Measurements from ENCODE around the gene PDSS2. TPM values are rescaled to one million over a fixed set of nuclear protein-coding genes. Genes with fewer than 3 reads are reported as not detected.

The PDSS2 gene
- total RNA-seq, 4 donors from 2014 or later, result 2.3 to 16.9 (median 10.7) TPM

DNA sequence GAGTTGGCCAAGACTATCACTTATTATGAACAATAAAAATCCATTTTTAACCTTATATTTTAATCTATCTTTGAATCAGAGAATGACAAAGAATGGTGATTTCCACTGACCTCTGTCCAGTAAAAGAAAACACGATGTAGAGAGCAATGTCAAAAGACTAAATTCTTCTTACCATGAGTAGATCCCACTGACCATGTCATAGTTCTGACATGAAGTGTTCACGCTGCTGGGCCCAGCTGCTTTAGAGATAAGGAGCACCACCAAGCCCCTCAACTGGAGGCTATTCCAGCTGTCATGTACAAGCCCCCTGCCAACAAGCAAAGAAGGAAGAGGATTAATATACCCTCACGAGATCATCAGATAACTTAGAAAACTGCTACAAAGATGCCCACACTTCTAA lies 125.3 kb downstream of the PDSS2 start:
- DNase-seq, result no peak
- intact Hi-C loops (cut with DNase I; ENCODE audit: low total_unique reads), result no loop called here

DNA sequence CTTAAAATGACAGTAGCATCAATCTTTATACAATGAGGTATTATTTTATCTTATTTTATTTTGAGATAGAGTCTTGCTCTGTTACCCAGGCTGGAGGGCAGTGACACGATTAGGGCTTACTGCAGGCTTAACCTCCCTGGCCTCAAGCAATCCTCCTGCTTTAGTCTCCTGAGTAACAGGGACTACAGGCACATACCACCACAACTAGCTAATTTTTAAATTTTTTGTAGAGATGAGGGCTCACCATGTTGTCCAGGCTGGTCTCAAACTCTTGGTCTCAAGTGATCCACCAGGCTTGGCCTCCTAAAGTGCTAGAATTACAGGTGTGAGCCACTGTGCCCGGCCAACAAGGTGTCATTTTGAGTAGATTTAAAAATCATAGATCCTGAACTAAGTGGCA lies 125.9 kb downstream of the PDSS2 start:
- Histone ChIP-seq H3K9me3 (no peaks in the 10 kb centered on the region), H3K4me1 (no peaks in the 10 kb centered on the region), H3K36me3 (no peaks in the 10 kb centered on the region), H3K27me3 (no peaks in the 10 kb centered on the region), H3K4me3 (no peak overlapping the region), H3K27ac (no peak overlapping the region)
- intact Hi-C loops (cut with DNase I; ENCODE audit: low total_unique reads), result no loop called here
- DNase-seq, result no peak
- TF ChIP-seq CTCF (IDR thresholded peaks at IDR 0.05) (no peak), POLR2A (IDR thresholded peaks at IDR 0.05) (no peak)

More for the DNA sequence above, 125.3 kb downstream of the PDSS2 start:
- H3K4me1 ChIP-seq, result no peaks in the 10 kb centered on the region
- H3K4me3 ChIP-seq, result no peak overlapping the region
- H3K36me3 ChIP-seq, result no peaks in the 10 kb centered on the region
- H3K27me3 ChIP-seq, result no peaks in the 10 kb centered on the region
- H3K27ac ChIP-seq, result no peak overlapping the region
- no peaks in the 10 kb centered on the region for H3K9me3 ChIP-seq
- TF ChIP-seq POLR2A (IDR thresholded peaks at IDR 0.05), result no peak
- no peak for TF ChIP-seq CTCF (IDR thresholded peaks at IDR 0.05)

- DNase-seq, result no peak
- H3K27ac ChIP-seq, result no peak overlapping the region
- no peaks in the 10 kb centered on the region for H3K27me3 ChIP-seq
- no peak overlapping the region for H3K4me3 ChIP-seq
- H3K9me3 ChIP-seq, result no peaks in the 10 kb centered on the region
- TF ChIP-seq POLR2A (IDR thresholded peaks at IDR 0.05) (no peak), CTCF (IDR thresholded peaks at IDR 0.05) (no peak)
- H3K36me3 ChIP-seq, result no peaks in the 10 kb centered on the region
- intact Hi-C loops (cut with DNase I; ENCODE audit: low total_unique reads), result no loop called here
- H3K4me1 ChIP-seq, result no peaks in the 10 kb centered on the region
Observed at GRCh38 chr6:107331409-107332386, 127.7 kb downstream of the PDSS2 start.

DNA sequence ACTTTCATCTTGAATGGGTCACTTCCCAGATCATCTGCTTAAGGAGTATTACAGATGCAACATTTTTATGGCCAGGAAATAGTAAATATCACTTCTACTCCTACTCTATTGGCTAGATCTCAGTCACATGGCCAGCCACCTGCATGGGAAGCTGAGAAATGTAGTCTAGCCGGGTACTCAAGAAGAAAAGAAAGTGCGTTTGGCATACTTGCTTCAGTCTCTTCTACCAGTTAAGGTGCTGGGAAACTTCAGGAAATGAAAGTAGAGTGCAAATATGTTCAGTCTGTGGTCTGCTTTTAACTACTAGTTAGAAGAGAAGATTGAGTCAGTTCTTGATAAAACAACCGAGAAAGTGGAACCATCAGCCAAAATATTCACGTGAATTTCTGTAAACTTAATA lies 129.2 kb downstream of the PDSS2 start:
- H3K36me3 ChIP-seq, result no peaks in the 10 kb centered on the region
- intact Hi-C loops (cut with DNase I; ENCODE audit: low total_unique reads), result no loop called here
- H3K4me3 ChIP-seq, result no peak overlapping the region
- no peak overlapping the region for H3K27ac ChIP-seq
- no peaks in the 10 kb centered on the region for H3K4me1 ChIP-seq
- TF ChIP-seq CTCF (IDR thresholded peaks at IDR 0.05), result no peak
- no peak for TF ChIP-seq POLR2A (IDR thresholded peaks at IDR 0.05)
- H3K9me3 ChIP-seq, result no peaks in the 10 kb centered on the region
- no peaks in the 10 kb centered on the region for H3K27me3 ChIP-seq
- DNase-seq, result no peak

- H3K9me3 ChIP-seq, result no peaks in the 10 kb centered on the region
- H3K36me3 ChIP-seq, result no peaks in the 10 kb centered on the region
- no peaks in the 10 kb centered on the region for H3K27me3 ChIP-seq
- H3K27ac ChIP-seq, result no peak overlapping the region
- H3K4me1 ChIP-seq, result no peaks in the 10 kb centered on the region
- DNase-seq, result no peak
- no peak overlapping the region for H3K4me3 ChIP-seq
- intact Hi-C loops (cut with DNase I; ENCODE audit: low total_unique reads), result no loop called here
- TF ChIP-seq POLR2A (IDR thresholded peaks at IDR 0.05), result no peak
- no peak for TF ChIP-seq CTCF (IDR thresholded peaks at IDR 0.05)
Observed at GRCh38 chr6:107329063-107329860, 130.1 kb downstream of the PDSS2 start.
